Prostate gland (tissue), 2 donors: ENCODE measurements around the gene GRM8.

Source experiments
- CTCF ChIP-seq, 4 experiments: fragments of 200-600 bp in 2 of 4; fragments of 450-650 bp in 2 of 4; sonication (generic) in 2 of 4; IDR thresholded peaks; 1 replicate in 3 of 4; 2 replicates in 1 of 4; pipeline ENCODE4 v1.5.1; 2016 to 2019; ENCODE audit warnings: antibody characterized with exemption in 4 of 4, mild to moderate bottlenecking in 2 of 4, moderate library complexity in 2 of 4
- POLR2A ChIP-seq: fragments of 450-650 bp; IDR thresholded peaks from one replicate; pipeline ENCODE4 v1.6.1; 2016; ENCODE audit warnings: antibody characterized with exemption, mild to moderate bottlenecking

GRCh38 chr7:127266047-127266446 lies 13.3 kb upstream of the GRM8 start:
- TF ChIP-seq POLR2A (no peak), CTCF (IDR thresholded peaks at IDR 0.05) (no peak)
